ENCODE results near the gene HDLBP.

- TF ChIP-seq CTCF (IDR thresholded peaks at IDR 0.05) = no peak
- TF ChIP-seq POLR2A (IDR thresholded peaks at IDR 0.05) = no peak
Observed at GRCh38 chr2:241198381-241199279, 116.8 kb downstream of the HDLBP start.

All from testis (tissue), 2 donors.